Ishikawa (cell line): ENCODE data around the gene SPINK4.

ENCODE experiments used
- CEBPB ChIP-seq: IDR thresholded peaks from 2 replicates; pipeline ENCODE4 v1.6.1; 2012
- CREB1 ChIP-seq: IDR thresholded peaks from 2 replicates; pipeline ENCODE4 v1.6.1; 2012; ENCODE audit warnings: low read depth
- EGR1 ChIP-seq: IDR thresholded peaks from 2 replicates; pipeline ENCODE4 v1.6.1; 2012
- EP300 ChIP-seq: IDR thresholded peaks from 2 replicates; pipeline ENCODE4 v1.6.1; 2012; ENCODE audit warnings: borderline replicate concordance
- FOXM1 ChIP-seq: IDR thresholded peaks from 2 replicates; pipeline ENCODE4 v1.6.1; 2012; ENCODE audit warnings: low read depth, borderline replicate concordance
- NFIC ChIP-seq: IDR thresholded peaks from 2 replicates; pipeline ENCODE4 v1.6.1; 2012
- RAD21 ChIP-seq: IDR thresholded peaks from 2 replicates; pipeline ENCODE4 v1.6.1; 2012; ENCODE audit warnings: low read depth
- TAF1 ChIP-seq: IDR thresholded peaks from 2 replicates; pipeline ENCODE4 v1.6.1; 2012; ENCODE audit warnings: low read depth, mild to moderate bottlenecking
- TCF12 ChIP-seq: IDR thresholded peaks from 2 replicates; pipeline ENCODE4 v1.6.1; 2012; ENCODE audit warnings: low read depth
- TEAD4 ChIP-seq: IDR thresholded peaks from 2 replicates; pipeline ENCODE4 v1.6.1; 2012
- YY1 ChIP-seq: IDR thresholded peaks from 2 replicates; pipeline ENCODE4 v1.6.1; 2012; ENCODE audit warnings: low read depth
- ZBTB7A ChIP-seq: IDR thresholded peaks from 2 replicates; pipeline ENCODE4 v1.6.1; 2012; ENCODE audit warnings: low read depth
- TF ChIP-seq, protein P1 (sequence below): IDR thresholded peaks from 2 replicates; pipeline ENCODE4 v1.6.1; 2012
- TF ChIP-seq, protein P2 (sequence below): IDR thresholded peaks from 2 replicates; pipeline ENCODE4 v1.6.1; 2012
- TF ChIP-seq, protein P3 (sequence below): IDR thresholded peaks from 2 replicates; pipeline ENCODE4 v1.6.1; 2012; ENCODE audit warnings: low read depth, mild to moderate bottlenecking

SPINK4 gene, protein sequence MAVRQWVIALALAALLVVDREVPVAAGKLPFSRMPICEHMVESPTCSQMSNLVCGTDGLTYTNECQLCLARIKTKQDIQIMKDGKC

DNA sequence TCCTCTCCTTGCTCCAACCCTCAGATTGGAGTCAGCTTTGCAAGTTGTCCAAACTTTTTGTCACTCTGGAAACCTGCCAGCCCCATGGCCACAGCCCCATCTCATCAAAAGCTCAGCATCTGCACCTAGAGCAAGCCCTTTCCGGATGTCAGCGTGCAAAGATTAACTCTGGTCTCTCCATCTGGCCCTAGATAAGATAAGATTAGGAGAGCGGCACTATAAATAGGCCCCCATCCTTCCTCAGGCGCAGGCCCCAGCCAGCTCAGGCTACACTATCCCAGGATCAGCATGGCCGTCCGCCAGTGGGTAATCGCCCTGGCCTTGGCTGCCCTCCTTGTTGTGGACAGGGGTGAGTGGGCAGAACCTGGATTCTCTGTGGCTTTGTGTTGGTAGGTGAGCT lies at the start of gene SPINK4:
Gene SPINK4 (plus strand): TSS at position 247 of the 400 bp plus-strand sequence. CDS start 42 bp downstream, at position 289.
- TF ChIP-seq EP300 (no peak), CREB1 (no peak), TAF1 (no peak), CEBPB (no peak), TEAD4 (no peak), RAD21 (no peak), EGR1 (no peak), NFIC (no peak), FOXM1 (no peak), ZBTB7A (no peak), TCF12 (no peak), YY1 (no peak)
- TF ChIP-seq, protein P1, sequence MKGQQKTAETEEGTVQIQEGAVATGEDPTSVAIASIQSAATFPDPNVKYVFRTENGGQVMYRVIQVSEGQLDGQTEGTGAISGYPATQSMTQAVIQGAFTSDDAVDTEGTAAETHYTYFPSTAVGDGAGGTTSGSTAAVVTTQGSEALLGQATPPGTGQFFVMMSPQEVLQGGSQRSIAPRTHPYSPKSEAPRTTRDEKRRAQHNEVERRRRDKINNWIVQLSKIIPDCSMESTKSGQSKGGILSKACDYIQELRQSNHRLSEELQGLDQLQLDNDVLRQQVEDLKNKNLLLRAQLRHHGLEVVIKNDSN: no peak
- TF ChIP-seq, protein P2, sequence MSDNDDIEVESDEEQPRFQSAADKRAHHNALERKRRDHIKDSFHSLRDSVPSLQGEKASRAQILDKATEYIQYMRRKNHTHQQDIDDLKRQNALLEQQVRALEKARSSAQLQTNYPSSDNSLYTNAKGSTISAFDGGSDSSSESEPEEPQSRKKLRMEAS: no peak
- TF ChIP-seq, protein P3, sequence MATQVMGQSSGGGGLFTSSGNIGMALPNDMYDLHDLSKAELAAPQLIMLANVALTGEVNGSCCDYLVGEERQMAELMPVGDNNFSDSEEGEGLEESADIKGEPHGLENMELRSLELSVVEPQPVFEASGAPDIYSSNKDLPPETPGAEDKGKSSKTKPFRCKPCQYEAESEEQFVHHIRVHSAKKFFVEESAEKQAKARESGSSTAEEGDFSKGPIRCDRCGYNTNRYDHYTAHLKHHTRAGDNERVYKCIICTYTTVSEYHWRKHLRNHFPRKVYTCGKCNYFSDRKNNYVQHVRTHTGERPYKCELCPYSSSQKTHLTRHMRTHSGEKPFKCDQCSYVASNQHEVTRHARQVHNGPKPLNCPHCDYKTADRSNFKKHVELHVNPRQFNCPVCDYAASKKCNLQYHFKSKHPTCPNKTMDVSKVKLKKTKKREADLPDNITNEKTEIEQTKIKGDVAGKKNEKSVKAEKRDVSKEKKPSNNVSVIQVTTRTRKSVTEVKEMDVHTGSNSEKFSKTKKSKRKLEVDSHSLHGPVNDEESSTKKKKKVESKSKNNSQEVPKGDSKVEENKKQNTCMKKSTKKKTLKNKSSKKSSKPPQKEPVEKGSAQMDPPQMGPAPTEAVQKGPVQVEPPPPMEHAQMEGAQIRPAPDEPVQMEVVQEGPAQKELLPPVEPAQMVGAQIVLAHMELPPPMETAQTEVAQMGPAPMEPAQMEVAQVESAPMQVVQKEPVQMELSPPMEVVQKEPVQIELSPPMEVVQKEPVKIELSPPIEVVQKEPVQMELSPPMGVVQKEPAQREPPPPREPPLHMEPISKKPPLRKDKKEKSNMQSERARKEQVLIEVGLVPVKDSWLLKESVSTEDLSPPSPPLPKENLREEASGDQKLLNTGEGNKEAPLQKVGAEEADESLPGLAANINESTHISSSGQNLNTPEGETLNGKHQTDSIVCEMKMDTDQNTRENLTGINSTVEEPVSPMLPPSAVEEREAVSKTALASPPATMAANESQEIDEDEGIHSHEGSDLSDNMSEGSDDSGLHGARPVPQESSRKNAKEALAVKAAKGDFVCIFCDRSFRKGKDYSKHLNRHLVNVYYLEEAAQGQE: no peak

DNA sequence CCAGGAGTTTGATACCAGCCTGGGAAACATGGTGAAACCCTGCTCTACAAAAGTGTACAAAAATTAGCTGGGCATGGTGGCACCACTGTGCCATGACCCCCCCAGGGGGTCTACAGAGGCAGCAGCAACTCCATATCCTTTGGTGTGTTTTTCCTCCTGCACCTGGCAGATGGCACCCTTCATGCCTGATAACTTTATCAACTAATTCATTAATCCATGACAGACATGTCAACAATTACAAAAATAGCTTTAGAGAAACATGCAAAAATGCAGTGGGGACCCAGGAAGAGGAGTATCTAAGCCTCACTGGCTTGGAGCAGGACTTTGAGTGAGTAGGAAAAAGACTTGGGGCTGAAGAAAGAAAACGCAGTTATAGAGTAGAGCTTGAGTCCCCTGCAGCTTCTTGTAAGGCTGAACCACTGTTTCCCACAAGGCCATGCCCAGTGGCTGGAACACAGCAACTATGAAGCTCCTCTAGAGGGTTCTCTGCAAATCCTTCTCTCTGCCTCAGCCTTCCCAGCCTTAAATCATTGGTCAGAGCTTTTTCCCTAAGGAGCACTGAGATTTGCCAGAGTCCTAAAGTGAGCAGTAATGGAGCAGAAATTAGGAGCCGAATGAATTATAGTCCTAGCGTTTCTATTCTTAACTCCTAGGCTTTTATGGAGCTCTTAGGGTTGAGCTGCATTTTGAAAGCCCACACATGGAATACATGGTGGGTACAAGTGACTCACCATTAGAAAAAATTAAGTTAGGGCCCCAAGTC lies 47.3 kb upstream of the SPINK4 start:
- TF ChIP-seq TEAD4: no peak

DNA sequence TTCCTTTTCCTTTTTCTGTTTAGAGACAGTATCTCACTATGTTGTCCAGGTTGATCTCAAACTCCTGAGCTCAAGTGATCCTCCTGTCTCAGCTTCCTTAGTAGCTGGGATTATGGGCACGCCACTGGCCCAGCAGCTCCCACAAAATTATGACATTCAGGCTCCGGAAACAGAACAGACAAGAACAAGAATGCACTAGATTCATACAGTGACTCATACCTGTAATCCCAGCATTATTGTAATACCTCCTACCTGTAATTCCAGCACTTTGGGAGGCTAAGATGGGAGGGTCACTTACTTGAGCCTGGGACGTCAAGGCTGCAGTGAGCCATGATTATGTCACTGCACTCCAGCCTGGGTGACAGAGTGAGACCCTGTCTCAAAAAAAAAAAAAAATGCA lies 46.1 kb upstream of the SPINK4 start:
- TF ChIP-seq CEBPB (no peak), EGR1 (no peak), EP300 (no peak), NFIC (no peak), TCF12 (no peak), RAD21 (no peak), CREB1 (no peak), ZBTB7A (no peak), FOXM1 (no peak), TEAD4 (no peak)
- TF ChIP-seq, protein P2: no peak
- TF ChIP-seq, protein P1: no peak
- TF ChIP-seq, protein P3: no peak

DNA sequence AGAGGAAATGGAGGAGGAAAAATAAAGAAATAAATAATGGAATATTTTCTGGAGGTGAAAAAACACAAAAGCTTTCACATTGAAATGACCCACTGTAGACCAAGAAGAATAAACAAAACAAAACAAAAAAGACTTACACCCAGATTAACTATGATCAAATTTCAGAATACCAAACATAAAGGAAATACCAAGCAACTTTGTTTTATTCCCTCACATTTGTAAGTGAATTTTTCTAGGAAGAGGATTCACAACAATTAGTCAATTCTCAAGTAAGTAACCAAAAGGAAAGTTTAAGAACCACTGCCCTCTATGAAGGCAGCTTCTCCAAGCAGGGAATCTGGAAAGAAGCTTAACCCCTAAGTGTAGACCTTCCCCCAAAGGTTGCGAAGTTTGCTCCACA lies 43.2 kb upstream of the SPINK4 start:
- TF ChIP-seq CEBPB (no peak), TAF1 (no peak), EP300 (no peak), NFIC (no peak)

DNA sequence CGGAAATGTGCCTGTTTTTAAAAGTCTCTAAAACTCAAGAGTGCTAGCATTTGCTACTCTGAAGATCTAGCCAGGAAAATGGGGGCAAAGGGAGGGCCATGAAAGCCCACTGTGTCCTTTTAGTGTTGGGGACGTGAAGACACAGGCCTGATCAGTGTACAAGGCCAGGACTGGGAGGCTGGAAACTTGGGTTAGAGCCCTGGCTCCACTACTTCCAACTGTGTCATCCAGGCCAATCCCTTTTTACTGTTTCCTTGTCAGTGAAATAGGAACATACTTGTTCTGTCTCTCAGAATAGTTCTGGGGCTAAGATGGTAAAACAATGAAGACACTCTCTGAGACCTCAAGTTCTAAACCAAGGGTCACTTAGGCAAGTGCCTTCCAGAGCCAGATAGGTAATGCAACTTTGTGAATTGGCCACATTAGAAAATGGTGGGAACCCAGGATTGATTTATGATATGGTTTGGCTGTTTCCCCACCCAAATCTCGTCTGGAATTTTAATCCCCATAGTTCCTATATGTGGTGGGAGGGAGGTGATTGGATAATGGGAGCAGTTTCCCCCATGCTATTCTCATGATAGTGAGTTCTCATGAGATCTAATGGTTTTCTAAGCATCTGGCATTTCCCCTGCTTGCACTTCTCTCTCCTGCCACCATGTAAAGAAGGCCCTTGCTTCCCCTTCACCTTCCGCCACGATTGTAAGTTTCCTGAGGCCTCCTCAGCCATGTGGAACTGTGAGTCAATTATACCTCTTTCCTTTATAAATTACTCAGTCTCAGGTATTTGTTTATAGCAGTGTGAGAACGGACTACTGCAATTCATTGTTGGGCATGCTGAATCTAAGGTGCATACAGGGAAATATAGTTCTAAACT lies 42.5 kb upstream of the SPINK4 start:
- TF ChIP-seq TEAD4: no peak
- TF ChIP-seq, protein P1: no peak
- no peak for TF ChIP-seq EP300
- TF ChIP-seq TAF1: no peak
- TF ChIP-seq TCF12: no peak
- no peak for TF ChIP-seq CREB1
- TF ChIP-seq, protein P3: no peak
- no peak for TF ChIP-seq EGR1
- no peak for TF ChIP-seq FOXM1
- no peak for TF ChIP-seq NFIC
